Urinary bladder (tissue), 4 donors: ENCODE results near the gene LITAF. TPM values are rescaled to one million over a fixed set of nuclear protein-coding genes. Genes with fewer than 3 reads are reported as not detected.

Source experiments
- DNase-seq: peaks from one replicate; pipeline ENCODE4 v3.0.0-alpha.2; 2015; ENCODE audit errors: extremely low spot score
- H3K27ac ChIP-seq: one replicate; pipeline ENCODE4 v1.5.1; 2013; ENCODE audit warnings: low read depth, mild to moderate bottlenecking, moderate library complexity
- H3K36me3 ChIP-seq: one replicate; pipeline ENCODE4 v1.6.1; 2013; ENCODE audit warnings: mild to moderate bottlenecking, moderate library complexity; ENCODE audit not compliant: insufficient read depth
- H3K4me1 ChIP-seq: one replicate; pipeline ENCODE4 v1.6.1; 2013; ENCODE audit warnings: mild to moderate bottlenecking, moderate library complexity; ENCODE audit not compliant: insufficient read depth
- H3K4me3 ChIP-seq: one replicate; pipeline ENCODE4 v1.5.1; 2013; ENCODE audit warnings: low read depth, low read length
- WGBS: extraction: QIAGEN DNeasy Blood & Tissue Kit; methylation state at CpG from one replicate; pipeline ENCODE4 v1.1.7; 2013; 5-methylcytosine and 5-hydroxymethylcytosine counted together
- polyA plus RNA-seq: library from polyadenylated mRNA; stranded (reverse); fragments of 200-250 nt; gene quantifications from one replicate; pipeline ENCODE4 v1.2.3, GENCODE V29; 2013
- total RNA-seq: library from RNA; depleted of rRNA; stranded (reverse); fragments of >200 nt; gene quantifications from one replicate; pipeline ENCODE4 v1.2.3, GENCODE V29; 2014
- donor health status: healthy with polysubstance abuse.
- donor health status: healthy.

The LITAF gene
- total and polyA plus RNA-seq, 2 donors, result 69.7 to 120 TPM

- WGBS, result 79% methylated on average over 11 of the region's 11 CpGs
- H3K27ac ChIP-seq, result peak overlapping the region; percentile 24
These were observed 33.3 kb downstream of the LITAF start for GRCh38 chr16:11553371-11553770.

GRCh38 chr16:11552440-11552839 is 34.3 kb downstream of the LITAF start:
- H3K36me3 ChIP-seq, result peaks cover 7% of the 10 kb centered on the region
- H3K4me1 ChIP-seq, result no peaks in the 10 kb centered on the region
- WGBS, result 44% methylated on average over 8 of the region's 8 CpGs
- no peak overlapping the region for H3K27ac ChIP-seq
- H3K4me3 ChIP-seq, result no peak overlapping the region
- DNase-seq, result no peak

More at GRCh38 chr16:11553371-11553770, 33.3 kb downstream of the LITAF start:
- Histone ChIP-seq H3K4me3 (no peak overlapping the region), H3K36me3 (peaks cover 5% of the 10 kb centered on the region), H3K4me1 (peaks cover 2% of the 10 kb centered on the region)
- DNase-seq, result no peak

DNA sequence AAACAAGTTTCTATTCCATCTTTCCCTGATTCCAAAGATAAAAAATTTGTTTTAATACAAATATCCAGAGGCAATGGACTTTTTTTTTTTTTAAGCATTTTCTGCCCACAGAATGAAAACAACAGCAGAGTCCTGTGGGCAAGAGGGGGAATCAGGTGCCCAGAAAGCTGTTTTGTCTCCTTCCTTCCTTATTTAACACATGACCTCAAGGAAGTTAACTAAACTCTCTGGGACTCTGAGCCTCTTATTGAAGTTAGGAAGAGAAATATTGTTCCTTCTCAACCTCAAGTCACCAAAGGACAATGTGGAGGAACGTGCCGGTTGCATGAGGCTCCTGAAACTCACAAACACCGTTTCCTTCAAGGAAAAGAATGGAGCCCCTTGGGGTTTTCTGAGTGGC is 34.9 kb downstream of the LITAF start:
- DNase-seq, result no peak
- 34% methylated on average over 3 of the region's 3 CpGs for WGBS
- Histone ChIP-seq H3K4me3 (no peak overlapping the region), H3K27ac (peak overlapping the region; percentile 86), H3K4me1 (no peaks in the 10 kb centered on the region), H3K36me3 (peaks cover 8% of the 10 kb centered on the region)

DNA sequence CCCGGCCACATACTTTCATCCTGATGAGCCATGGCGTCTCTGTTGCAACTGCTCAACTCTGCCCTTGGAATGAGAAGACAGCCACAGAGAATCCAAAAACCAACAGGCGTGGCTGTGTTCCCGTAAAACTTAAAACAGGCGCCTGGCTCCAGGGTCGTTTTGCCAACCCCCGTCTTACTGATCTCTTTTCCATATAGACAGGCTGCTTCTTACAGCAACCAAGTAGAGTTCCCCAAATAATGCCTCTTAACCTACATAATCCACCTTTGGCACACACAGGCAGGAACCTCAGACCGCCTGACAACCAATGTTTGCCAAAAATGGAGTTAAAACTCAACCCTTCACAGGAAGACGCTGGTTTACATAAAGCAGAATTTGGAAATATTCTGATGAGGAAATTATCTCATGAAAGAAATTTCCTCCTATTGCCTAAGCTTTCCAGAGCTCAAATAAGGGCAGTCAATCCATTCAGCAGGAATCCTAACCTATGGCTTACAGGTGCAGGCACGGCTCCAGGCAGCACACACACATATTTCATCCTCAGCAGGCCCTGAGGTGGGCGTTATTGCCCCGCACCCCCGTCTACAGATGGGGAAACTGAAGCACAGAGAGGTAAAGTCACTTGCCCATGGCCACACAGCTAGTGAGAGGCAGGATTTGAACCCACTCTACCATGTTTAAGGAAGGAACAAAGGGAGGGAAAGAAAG is 35.8 kb downstream of the LITAF start:
- WGBS, result 40% methylated on average over 13 of the region's 13 CpGs
- DNase-seq, result no peak
- no peak overlapping the region for H3K4me3 ChIP-seq
- H3K27ac ChIP-seq, result peak overlapping the region; percentile 86
- no peaks in the 10 kb centered on the region for H3K4me1 ChIP-seq
- H3K36me3 ChIP-seq, result peaks cover 8% of the 10 kb centered on the region

DNA sequence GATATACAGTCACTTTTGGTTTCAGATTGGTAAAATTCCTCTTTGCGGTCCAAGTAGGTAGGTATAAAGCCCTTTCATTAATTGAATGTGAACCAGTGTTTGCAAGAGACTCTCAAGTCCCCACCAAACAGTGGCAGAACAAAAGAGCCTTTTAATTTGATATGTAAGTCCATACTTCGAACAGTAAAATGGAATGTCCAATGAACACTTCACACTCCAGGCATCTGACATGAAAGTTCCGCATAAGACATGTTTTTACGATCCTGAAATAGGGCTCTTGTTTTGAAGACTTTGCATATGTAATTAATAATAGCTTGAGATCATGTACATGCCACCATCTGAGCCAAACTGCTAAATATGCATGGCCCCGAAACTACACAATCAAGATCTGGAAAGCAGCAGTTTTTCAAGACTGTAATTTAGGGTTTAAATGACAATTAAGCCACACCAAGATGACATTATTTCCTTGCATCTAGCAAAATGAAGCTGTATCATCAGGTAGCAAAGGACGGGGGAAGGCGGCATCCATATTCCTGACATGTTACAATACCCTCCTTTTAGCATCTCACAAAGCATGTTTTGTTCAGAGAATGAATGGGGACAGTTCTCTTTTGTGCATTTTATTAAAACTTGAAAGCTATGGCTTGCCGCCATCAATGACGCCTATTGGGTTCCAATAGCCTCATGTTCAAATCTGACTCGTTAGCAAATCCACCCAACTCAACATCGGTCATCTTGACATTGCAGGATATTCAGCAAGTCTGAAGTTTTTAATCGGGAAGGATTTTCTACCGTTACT is 39.4 kb downstream of the LITAF start:
- Histone ChIP-seq H3K4me3 (no peak overlapping the region), H3K27ac (peak overlapping the region; percentile 2), H3K36me3 (peaks cover 8% of the 10 kb centered on the region), H3K4me1 (no peaks in the 10 kb centered on the region)
- WGBS, result 83% methylated on average over 13 of the region's 13 CpGs
- no peak for DNase-seq

- Histone ChIP-seq H3K27ac (no peak overlapping the region), H3K4me1 (no peaks in the 10 kb centered on the region), H3K4me3 (no peak overlapping the region), H3K36me3 (peaks cover 8% of the 10 kb centered on the region)
- no peak for DNase-seq
- 22% methylated on average over 5 of the region's 5 CpGs for WGBS
These were observed 40.1 kb downstream of the LITAF start for GRCh38 chr16:11546608-11547061.

DNA sequence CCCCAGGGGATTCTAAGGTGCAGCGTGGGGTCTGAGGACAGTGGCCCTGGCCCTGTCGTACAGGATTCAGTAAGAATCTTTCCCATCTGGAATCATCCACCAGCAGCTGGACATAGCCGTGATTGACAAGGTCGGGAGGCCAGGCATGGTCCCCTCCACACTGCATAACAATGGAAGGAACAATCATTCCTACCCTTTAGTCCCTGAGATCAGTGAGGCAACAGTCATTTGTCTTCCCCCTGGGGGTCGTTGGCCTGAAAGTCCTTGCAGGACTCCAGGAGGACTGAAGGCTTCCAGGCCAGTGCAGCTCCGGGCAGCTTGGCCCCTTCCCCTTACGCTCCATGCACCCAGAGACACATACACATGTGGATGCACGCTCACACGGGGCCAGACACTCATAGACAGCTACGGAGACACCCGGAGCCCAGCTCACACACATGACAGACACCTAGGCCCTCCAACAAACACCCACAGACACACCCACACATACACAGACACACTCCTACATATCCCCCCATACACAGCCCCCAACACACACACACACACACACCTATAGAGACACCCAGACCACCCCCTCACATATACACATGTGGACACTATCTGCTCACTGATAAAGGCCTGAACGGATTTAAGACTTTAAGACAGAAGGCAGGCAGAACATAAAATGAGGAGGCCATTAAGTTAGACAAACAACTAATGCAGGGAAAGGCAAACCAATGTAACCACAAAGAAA is 42.9 kb downstream of the LITAF start:
- DNase-seq, result no peak
- H3K4me3 ChIP-seq, result no peak overlapping the region
- peaks cover 3% of the 10 kb centered on the region for H3K36me3 ChIP-seq
- H3K4me1 ChIP-seq, result peaks cover 2% of the 10 kb centered on the region
- H3K27ac ChIP-seq, result no peak overlapping the region
- 69% methylated on average over 12 of the region's 12 CpGs for WGBS

DNA sequence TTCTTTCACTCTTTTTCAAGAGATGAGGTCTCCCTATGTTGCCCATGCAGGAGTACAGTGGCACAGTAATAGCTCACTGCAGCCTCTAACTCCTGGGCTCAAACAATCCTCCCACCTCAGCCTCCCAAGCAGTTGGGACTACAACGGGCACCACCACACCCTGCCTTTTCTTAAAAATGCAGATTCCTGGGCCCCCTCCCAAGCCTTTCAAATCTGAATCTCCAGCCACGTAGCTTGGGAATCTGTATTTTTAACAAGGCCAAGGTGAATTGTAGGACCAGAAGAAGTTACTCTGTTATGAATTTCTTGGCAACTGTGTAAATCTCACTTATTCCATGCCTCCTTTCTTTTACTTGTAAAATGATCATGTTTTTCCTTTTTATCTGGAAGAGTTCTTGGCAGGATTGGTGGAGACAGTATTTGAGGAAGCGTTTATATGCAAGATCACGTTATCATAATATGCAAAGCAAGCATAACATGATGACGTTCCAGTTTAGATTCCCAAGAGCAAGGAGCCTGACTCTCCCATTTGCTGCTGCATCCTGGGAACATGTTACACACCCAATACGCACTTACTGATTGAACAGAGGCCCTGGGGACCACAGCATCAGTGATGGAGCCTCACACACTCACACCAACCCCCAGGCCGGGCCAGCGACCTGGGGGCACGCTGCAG is 44.5 kb downstream of the LITAF start:
- no peak overlapping the region for H3K4me3 ChIP-seq
- no peak overlapping the region for H3K27ac ChIP-seq
- H3K36me3 ChIP-seq, result no peaks in the 10 kb centered on the region
- H3K4me1 ChIP-seq, result peaks cover 2% of the 10 kb centered on the region
- WGBS, result 32% methylated on average over 9 of the region's 9 CpGs
- DNase-seq, result no peak

DNA sequence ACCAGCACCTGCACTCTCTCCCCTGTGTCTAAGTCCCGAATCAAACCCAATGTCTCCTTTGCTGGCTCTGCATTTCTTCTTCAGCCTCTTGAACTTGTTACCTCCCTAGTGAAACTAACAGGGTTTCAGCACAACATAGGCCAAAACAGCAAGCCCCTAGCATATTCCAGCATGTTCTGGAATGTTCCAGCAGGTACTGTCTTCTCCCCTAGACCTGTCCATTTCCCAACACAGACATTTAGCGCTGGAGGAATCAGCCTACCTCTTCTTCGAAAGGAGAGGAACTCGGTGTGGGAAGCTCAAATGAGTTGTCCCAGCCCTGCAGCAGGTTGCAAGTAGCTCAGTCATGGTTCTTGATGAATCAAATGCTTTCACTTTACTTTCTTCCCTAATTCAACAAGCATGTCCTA is 47.1 kb downstream of the LITAF start:
- Histone ChIP-seq H3K27ac (no peak overlapping the region), H3K4me3 (no peak overlapping the region), H3K36me3 (no peaks in the 10 kb centered on the region), H3K4me1 (peaks cover 2% of the 10 kb centered on the region)
- WGBS, result 72% methylated on average over 4 of the region's 4 CpGs
- no peak for DNase-seq

DNA sequence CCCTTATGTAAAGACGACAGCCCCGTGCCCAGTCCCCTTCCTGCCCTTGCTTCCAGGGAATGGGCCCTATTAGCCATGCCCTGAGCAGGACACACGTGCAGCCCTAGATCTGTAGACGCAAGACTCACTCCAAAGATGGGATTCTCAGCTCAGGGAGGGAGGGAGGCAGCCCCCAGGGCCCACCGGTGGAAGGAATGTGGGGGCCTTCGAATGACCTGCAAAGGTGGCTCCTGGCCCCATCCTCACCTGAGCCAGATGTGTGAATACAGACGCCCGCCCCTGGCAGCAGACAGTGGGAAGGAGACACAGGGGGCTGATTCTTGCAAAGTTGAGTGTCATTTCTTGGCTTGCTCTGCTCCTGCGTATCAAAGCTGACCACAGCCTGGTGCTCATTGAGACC is 47.8 kb downstream of the LITAF start:
- 77% methylated on average over 9 of the region's 9 CpGs for WGBS
- Histone ChIP-seq H3K4me1 (peaks cover 2% of the 10 kb centered on the region), H3K4me3 (no peak overlapping the region), H3K27ac (no peak overlapping the region), H3K36me3 (no peaks in the 10 kb centered on the region)
- no peak for DNase-seq

GRCh38 chr16:11536104-11536866 is 50.4 kb downstream of the LITAF start:
- WGBS, result 94% methylated on average over 15 of the region's 15 CpGs
- no peak overlapping the region for H3K4me3 ChIP-seq
- no peak overlapping the region for H3K27ac ChIP-seq
- H3K36me3 ChIP-seq, result no peaks in the 10 kb centered on the region
- no peak for DNase-seq
- peaks cover 2% of the 10 kb centered on the region for H3K4me1 ChIP-seq

DNA sequence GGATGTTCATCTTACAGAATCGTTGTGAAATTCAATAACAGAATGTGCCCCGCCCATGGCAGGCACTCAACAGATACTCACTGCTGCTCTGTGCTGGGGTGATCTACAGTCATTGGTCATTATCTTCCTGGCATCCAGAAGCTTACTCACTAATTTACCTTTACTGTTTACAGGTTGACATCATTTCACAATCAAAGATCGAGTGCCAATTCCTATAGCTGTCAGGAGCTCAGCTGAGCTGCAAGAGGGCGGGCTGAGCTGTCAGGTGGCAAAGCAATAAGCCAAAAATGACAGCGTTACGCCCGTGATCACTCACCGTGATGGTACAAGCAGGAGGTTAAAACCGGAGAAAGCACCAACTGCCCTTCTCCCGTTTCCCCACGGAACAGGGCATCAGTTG is 51.2 kb downstream of the LITAF start:
- DNase-seq, result no peak
- H3K4me1 ChIP-seq, result peaks cover 2% of the 10 kb centered on the region
- no peak overlapping the region for H3K4me3 ChIP-seq
- H3K36me3 ChIP-seq, result no peaks in the 10 kb centered on the region
- WGBS, result 81% methylated on average over 11 of the region's 11 CpGs
- no peak overlapping the region for H3K27ac ChIP-seq

GRCh38 chr16:11534262-11534661 is 52.5 kb downstream of the LITAF start:
- H3K27ac ChIP-seq, result no peak overlapping the region
- 60% methylated on average over 2 of the region's 2 CpGs for WGBS
- H3K4me1 ChIP-seq, result no peaks in the 10 kb centered on the region
- no peak for DNase-seq
- no peaks in the 10 kb centered on the region for H3K36me3 ChIP-seq
- H3K4me3 ChIP-seq, result no peak overlapping the region
